NCI-H774 (cell line): ENCODE measurements around the gene GAS7.

Experiments used
- DNase-seq: peaks from one replicate; lab custom pipeline; 2025; lab: John Stamatoyannopoulos, UW

GAS7 gene

DNA sequence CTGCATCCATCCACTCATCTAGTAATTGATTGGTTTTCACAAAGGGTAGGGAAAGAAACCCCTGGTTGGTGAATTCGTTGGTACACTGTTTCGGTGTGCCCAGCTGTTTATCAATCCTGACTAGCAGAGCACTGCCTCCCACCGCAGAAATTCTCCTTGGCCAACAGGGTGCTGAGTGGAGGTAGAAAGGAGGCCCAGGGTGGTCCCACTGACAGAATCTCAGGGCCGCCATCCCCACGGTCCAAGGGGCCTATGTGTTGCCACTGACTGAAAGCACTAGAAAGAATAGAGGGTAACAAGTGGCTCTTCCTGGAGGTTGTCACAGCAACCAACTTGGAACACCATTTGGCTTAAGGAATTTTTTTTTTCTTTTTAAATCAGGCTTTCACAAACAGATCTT lies 284.9 kb downstream of the GAS7 start:
- DNase-seq, result no peak

DNA sequence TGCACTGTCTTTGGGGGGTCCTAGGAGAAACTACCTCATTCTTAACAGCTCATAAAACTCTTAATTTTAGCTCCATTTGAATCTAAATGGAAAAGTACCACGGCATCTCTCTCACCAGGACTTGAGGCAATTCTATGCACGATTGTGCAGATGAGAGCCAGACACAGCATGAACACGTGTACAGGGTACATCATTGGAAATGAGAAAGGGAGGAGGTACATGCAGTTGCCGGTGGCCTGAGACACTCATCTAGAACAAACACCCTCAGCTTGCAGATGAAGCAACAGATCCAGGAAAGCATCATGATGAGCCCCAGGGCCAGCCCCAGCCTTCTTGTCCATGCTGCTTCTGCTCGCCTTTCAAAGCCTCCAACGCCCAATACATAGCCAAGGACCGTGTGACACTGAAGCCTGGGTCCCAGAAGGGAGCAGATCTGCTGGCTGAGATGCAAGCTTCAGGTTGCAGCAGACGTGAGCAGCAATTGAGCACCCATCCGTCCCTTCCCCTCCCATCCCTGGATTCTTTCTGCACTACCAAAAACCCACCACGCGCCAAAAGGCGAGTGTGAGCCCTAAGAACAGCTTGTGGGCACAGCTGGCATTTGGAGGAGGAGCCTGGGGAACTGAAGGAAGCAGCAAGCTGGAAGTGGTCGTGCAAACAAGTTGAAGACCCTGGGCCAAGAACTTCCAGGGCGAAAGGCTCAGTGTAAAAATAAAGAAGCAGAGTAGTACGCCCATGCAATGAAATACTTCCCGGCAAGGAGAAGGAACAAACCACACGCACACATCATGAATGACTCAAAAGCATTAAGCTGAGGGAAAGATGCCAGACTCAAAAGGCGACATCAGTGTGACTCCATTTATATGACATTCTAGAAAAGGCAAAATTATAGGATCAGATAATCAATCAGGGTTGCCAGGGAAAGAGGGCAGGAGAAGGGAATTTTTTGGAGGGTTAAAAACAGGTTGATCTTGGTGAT lies 286.0 kb downstream of the GAS7 start:
- no peak for DNase-seq

DNA sequence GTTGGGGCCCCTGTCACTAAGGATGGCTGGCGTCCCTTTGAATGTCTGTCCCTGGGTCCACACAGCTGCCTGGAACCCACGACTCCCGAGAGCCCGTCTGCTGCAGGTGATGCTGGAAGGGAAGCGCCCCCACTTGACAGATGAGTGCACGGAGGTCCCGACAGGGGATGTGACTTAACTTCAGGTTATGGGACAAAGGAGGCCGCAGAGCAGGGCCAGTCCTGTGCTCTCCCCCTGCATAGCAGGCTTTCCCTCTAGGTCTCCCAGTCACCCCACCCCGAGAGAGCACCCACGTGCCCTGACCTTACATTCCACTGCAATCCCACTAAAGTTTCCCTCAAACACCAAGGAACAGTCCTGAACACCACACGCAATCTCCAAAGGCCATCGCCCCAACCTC lies 287.3 kb downstream of the GAS7 start:
- DNase-seq, result no peak

DNA sequence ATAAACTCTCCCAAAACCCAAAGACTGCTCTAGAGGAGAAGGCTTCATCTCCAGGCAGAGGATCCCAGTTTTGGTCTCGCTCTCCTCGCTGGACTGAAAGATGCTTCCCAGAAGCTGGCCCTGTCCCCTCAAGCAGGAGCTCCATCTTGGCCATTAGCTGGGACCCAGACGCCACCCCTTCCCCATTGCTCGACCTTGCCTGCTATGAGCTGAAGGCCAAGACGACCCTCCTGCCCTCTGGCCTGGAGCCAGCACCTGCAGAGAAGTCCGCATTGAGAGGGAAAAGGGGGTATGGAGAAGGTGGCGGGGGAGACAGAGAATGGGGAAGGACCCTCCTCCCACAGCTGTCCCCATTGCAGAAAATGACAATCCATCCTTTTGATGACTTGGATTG lies 289.8 kb downstream of the GAS7 start:
- no peak for DNase-seq

DNA sequence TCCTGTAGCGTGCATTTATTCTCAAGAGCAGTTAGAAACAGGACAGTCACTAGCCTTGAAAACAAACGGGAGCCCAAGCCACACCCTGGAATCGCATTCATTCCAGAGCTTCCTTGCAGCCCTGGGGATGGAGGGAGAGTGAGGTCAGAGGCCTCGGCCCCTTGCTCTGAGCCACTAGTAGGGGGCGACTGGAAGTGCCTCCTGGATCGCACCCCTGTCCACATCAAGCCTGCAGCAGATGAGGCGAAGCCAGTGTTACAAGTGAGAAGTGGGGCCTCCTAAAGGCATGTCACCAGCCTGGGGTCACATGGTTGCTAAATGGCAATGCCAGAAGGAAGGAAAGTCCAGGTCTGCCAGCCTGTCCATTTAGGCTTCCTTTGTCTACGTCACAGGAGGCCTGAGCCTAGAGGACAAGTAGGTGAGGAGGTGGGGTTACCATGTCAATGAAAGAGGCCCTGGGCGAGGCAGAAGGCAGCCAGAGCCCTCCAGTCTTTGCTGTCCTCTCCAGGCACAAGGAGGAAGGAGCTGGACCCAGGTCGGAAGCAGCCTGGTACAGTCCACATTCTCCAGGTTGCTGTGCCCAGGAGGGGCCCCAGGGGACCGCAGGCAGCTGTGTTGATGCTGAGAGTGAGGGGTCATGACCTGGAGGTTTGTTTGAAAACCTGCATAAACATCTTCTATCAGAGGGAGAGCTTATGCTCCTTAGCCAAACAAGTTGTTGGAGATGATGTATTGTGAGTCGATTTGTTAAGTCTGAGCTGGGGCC lies 290.3 kb downstream of the GAS7 start:
- no peak for DNase-seq

DNA sequence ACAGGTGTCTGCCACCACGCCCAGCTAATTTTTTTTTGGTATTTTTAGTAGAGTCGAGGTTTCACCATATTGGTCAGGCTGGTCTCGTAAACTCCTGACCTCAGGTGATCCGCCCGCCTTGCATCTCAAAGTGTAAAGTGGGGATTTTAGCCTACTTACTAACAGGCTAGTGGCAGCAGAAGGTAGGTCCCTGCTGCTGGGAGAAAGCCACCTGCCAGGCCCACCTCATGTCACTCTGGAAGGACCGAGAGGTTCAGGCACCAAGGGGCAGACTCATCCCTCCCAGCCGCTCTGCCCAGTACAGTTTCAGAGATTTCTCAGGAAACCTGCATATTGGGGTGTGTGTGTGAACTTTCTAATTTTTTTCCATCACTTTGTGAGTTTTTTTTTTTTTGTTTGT lies 291.3 kb downstream of the GAS7 start:
- DNase-seq, result no peak

DNA sequence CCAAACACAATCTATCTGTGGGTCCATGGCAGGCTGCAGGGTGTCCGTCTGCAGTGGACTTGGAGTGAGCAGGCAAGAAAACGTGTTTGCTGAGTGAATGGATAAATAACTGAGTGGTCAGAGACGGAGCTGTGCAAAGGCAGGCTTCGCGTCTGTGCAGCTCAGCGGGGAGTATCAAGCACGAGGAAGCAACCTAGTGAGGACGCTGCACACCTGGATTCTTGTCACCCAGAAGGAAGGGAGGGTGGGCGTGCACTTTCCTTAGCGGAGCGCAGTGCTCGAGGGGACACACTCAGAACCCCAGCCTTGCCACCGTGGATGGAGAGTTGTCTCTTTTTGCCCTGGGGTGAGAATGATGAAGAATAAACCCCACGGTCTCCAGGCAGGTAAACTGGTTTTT lies 291.8 kb downstream of the GAS7 start:
- no peak for DNase-seq

DNA sequence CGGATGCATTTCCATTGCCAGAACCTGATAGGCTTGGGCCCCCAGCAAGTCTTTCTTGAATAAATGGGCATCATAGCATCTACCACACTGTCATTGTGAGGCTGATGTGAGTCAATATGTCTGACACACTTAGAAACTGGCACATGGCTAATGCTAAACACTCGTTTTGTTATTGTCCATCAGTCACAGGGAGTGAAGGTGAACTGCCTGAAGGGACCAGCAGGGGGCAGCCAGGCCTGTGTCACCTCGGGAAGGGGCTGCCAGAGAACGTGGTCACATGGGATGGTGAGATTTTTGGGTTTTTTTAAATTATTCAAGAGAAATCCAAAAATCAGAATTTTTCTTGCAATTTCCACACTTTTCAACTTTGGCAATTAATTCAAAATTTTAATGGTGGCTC lies 292.5 kb downstream of the GAS7 start:
- DNase-seq, result no peak

DNA sequence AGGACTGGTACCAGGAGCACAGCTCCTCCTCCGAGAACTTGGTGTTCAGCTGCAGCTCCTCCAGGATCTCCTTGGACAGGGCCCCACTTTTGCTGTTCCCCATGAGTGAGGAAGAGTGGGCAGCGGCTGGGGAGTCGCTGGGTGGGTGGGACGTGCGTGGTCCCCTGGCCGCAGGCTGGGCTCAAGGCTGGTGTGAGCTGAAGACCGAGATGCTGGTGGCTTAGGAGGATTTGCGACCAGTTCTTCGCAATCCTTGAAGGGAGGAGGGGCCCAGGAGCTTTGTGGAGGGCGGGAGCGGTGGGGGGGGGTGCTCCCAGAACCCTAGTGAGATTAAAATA lies 293.4 kb downstream of the GAS7 start, which contains the start of gene RCVRN:
Gene RCVRN, minus strand, starts transcription at position 194 of the 338 bp plus-strand sequence. Its CDS starts 91 bp downstream, at position 103.
- DNase-seq, result no peak

DNA sequence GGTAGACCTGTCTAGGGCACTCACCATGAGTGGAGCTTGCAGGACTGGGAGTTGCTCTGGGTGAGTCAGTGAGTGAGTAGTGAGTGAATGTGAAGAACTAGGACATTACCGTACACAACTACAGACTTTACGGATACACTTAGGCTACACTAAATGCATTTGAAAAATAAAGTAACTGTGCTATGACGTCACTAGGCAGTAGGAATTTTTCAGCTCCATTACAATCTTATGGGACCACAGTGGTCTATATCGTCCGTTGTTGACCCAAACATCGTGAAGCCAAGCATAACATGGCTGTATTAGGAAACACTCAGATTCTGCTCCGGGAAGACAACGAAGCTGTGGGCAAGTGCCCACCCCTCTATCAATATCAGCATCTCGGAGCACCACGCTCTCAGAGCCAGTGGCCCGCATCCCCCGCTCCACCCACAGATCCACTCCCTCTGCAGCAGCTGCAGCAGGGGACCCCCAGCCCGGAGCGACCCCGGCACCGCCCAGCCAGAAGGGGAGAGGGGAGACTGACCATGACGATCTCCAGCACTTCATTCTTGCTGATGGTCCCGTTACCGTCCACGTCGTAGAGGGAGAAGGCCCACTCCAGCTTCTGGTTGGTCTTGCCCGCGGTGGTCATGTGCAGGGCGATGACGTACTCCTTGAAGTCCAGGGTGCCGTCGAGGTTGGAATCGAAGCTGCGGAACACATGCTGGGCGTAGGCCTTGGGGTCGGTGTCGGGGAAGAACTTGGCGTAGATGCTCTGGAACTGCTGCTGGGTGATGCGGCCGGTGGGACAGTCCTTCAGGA lies 293.9 kb downstream of the GAS7 start:
- no peak for DNase-seq

DNA sequence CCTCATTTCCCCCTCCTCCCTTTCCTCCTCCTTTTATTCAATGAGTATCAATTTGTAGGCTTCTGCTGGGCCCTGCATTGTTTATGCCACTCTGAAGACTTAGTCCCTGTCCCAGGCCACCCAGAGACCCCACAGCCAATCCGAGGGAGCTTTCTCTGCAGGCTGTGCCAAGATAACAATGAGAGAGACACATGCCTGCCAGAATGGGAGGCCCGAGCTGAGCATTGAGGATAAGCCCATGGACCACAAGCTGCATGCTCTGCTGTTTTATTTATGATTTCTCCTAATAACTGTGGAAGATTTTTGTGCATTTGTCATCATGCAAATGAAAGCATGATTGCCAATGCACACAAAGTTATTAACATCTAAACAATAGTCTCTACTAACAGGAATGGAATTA lies 296.3 kb downstream of the GAS7 start:
- DNase-seq, result no peak

DNA sequence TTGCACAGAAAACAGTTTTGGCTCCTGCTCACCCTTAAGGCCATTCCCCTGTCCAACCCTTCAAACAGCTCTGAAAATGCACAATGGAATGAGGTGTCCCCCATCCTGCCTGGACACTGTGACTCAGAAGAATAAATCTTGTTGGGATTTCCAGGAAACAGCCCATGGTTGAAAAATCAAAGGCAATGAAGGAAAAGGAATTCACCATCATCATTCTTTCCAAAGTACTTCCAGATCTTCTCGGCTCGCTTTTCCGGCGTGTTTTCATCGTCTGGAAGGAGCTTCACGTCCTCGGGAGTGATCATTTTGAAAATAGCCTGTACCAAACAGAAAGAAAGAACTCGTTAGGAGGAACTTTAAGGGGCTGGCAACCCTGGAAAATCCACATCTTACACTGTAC lies 297.6 kb downstream of the GAS7 start:
- no peak for DNase-seq

DNA sequence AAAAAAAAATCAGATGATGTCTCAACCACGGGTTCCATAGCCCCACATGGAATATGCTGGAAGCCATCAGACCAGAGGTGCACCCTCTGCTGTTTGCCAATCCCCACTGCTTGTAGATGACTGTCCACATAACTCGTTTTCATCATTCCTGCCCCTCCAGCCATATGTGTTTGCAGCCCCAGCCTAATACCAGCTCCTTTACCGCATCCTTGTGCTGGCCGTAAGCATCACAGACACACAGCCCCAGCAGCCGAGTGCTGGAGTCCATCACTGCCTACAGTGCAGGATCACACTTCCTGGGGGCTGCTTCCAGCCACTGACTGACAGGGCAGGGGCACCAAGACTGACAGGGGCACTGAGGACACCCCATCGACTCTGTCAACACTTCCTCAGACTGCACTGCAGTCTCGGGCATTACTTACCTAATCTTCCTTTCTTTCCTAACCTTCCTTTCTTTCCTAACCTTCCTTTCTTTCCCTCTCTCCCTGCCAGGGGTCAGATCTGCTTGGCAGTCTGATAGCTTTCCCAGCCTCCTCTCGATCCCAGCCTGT lies 298.3 kb downstream of the GAS7 start:
- no peak for DNase-seq

DNA sequence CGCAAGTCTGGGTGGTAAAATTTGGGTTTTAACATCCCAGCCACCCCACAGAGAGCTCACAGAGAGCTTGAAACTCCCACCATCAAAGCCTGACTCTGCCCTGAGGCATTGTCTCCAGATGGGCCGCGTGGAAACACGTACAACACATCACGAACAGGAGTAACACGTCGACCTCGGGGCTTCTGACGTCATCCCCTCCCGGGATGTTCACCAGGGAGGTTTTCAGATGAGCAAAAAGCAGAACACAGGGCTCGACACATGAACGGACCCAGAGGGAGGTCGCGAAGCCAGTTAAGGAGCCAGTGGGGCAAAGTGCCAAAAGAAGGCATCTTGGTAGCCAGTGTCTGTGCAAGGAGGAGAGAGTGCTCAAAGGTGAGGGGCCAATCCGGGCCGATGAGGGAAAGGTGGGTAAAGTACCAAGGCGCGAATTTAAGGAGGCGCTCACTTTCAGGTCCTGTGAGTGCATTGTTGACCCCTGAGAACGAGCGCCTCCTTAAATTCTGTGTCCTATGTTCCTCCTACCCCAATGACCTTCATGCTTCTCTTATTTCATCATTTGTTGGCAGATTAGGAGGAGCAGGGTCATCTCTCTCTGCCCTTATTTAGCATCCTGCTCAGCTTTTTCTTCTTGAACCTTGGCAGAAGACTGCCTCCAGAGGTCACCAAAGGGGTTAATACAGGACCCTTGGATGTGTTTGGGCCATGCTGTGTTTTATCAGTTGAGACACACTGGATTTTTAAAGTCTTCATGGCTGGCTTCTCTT lies 298.9 kb downstream of the GAS7 start:
- no peak for DNase-seq

DNA sequence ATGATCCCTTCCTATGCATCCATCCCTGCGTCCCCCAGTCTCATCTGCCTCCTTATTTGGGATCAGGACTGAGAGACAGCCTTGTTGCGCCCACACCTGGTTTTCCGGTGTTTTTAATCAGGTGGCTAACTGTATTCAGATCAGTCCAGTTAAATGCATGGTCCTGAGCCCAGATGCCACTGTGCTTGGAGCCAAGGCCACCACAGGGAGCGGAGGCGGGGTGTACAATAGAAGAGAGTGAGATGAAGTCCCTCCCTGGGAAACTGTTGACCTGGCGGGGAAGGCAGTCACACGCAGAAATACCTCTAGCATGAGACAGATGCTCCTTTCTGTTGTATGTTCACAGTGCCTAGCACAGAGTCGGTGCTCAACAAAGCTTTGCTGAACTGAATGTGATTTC lies 299.6 kb downstream of the GAS7 start:
- no peak for DNase-seq

DNA sequence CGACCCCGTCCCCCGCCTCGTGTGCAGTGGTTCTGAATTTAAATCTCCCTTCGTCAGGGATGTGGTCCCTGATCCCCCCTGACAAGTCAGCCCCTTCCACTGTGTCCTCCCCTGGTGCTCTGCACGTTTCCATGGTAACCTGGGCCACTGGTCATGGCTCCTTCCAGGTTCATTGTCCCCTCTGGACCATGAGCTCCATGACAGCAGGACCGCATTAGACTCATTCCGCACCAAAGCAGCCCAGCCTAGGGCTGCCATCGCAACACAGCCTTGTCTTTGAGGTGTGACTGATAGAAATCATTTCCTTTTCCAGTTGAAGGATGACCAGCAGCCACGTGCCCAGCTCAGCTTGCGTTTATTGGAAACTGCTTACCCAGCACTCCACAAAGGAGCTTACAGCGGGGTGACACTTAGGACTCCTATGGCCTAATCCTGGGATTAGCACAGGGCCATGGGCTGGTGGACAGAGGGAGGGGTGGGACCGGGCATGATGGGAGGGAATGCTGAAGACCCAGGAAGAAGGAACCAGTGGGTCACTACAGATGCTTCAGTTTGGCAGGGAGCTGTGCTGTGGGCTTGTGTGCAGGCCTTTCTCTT lies 300.9 kb downstream of the GAS7 start:
- no peak for DNase-seq

DNA sequence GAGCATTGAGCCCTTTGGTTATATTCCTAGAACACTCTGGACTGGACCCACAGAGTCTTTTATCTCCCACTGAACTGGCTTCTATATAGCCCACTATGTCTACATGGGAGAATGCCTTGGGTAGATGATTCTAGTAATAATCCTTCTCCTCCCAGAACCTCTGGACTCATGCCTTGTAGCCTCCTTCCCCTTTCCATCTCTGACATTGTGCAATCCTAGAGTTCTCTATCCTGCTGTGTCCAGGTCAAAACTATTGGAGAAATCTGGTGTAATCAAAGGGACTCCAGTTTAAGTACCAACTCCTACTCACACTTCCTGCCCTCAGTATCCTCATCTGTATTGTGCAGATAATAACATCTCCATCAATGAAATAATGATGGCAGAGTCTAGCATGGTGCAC lies 302.5 kb downstream of the GAS7 start:
- no peak for DNase-seq

DNA sequence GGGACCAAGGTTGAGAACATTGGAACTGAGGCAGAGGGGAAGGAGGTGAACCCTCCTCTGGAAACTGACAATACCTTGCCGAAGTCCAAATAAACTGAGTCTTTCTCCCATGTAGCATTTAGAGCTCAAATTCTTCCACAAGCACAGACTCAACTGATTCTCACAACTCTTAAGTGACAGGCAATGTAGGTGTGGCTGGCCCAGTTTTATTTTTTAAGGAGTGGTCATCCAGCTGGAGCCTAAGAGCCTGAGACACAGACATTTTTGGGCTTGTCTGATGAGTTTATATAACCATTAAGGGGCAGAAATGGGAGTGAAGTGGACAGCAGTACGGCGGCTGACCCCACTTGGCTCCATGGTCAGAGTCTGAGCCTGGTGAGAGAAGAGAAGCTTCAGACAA lies 304.2 kb downstream of the GAS7 start:
- no peak for DNase-seq

DNA sequence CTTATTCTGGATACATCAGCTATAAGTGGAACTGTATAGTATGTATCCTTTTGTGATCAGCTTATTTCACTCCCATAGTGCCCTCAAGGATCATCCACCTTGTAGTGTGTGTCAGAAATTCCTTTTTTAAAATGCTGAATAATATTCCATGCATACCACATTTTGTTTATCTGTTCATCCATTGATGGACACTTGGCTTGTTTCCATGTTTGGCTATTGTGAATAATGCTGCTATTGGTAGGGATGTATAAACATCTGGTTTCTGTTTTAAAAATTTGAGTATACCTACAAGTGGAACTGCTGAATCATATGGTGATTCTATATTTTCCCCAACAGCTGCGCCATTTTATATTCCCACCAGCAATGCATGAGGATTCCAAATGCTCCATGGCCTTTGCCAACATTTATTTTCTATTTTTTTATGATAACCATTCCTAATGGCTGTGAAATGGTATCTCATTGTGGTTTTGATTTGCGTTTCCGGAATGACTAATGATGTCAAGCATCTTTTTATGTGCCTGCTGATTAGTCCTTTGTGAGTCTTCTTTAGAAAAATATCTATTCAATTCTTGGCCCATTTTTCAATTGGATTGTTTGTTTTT lies 304.9 kb downstream of the GAS7 start:
- DNase-seq, result no peak

DNA sequence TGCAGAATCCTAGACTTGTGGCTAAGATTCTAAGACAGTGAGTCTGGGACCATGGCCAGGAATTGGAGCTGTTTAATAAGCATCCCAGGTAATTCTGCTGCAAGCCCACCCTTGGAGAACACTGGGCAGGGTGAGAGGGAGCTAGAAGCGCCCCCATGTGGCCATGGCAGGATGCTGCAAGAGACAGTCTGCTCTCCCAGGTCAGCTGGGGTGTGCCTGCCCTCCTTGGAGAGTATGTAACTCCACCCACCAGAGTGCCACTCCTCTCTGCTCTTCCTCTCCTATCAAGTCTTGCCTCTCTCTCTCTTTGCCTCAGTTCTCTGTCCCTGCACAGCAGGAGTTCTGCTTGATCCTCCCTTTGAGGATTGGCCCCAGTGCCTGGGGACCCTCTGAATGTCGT lies 308.3 kb downstream of the GAS7 start:
- no peak for DNase-seq

DNA sequence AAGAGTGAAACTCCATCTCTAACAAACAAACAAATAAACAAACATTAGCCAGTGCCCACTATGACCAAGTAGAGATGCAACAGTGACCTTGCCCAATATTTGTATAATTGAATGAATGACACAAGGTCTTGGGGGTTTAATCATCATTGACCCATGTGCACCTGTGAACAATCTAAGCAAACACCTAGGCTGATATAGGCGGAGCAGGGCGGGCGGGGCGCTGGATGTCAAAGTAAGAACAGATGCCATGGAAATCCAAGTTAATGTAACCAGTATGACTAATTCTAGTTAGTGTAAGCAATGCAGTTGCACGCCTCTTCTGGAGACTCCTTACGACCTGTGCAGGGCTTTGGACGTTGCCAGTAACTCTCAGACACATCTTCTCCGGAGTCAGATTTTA lies 310.9 kb downstream of the GAS7 start:
- no peak for DNase-seq
